Glutamatergic neuron (in vitro differentiated cells): Measurements from ENCODE around the gene GTPBP6. TPM values are rescaled to one million over a fixed set of nuclear protein-coding genes. Genes with fewer than 3 reads are reported as not detected.
"Not testable (repeated sequence)": the region's sequence is repeated elsewhere in the genome, so short reads cannot be mapped to it uniquely, and the experiment has no call there.

ENCODE experiments used
- DNase-seq: peaks from one replicate; pipeline ENCODE4 v3.0.0; 2022
- H3K27ac Mint-ChIP-seq: one replicate; pipeline ENCODE4 v1.8.0; 2020; ENCODE audit warnings: mild to moderate bottlenecking, mixed read lengths, inconsistent platforms; ENCODE audit not compliant: unreplicated experiment
- H3K27me3 Mint-ChIP-seq: one replicate; pipeline ENCODE4 v1.8.0; 2020; ENCODE audit warnings: mild to moderate bottlenecking, moderate library complexity, mixed read lengths, inconsistent platforms; ENCODE audit not compliant: unreplicated experiment
- H3K36me3 Mint-ChIP-seq: one replicate; pipeline ENCODE4 v1.8.0; 2020; ENCODE audit warnings: mild to moderate bottlenecking, mixed read lengths, inconsistent platforms; ENCODE audit not compliant: unreplicated experiment
- H3K4me1 Mint-ChIP-seq: one replicate; pipeline ENCODE4 v1.8.0; 2020; ENCODE audit warnings: mild to moderate bottlenecking, low read depth, mixed read lengths, inconsistent platforms; ENCODE audit not compliant: unreplicated experiment
- H3K4me3 Mint-ChIP-seq: one replicate; pipeline ENCODE4 v1.8.0; 2020; ENCODE audit warnings: mild to moderate bottlenecking, mixed read lengths, inconsistent platforms; ENCODE audit not compliant: unreplicated experiment
- H3K9me3 Mint-ChIP-seq: one replicate; pipeline ENCODE4 v1.8.0; 2020; ENCODE audit warnings: mild to moderate bottlenecking, moderate library complexity, mixed read lengths, inconsistent platforms; ENCODE audit not compliant: unreplicated experiment
- CTCF ChIP-seq: fragments of 200-600 bp; sonication (generic); IDR thresholded peaks from one replicate; pipeline ENCODE4 v1.5.0; 2021; ENCODE audit not compliant: partially characterized antibody, unreplicated experiment
- total RNA-seq: library from RNA; stranded (reverse); fragmentation: NEBNext Ultra II Directional; extraction: Animal tissue kit (Norgen Biotek cat#: 25700); gene quantifications from one replicate; pipeline ENCODE4 v1.2.1, GENCODE V29; 2021; ENCODE audit not compliant: unreplicated experiment

GTPBP6 gene
- total RNA-seq, 1 donor from 2014 or later: 52.3 TPM

GRCh38 chrX:270848-271367 lies 47.7 kb downstream of the GTPBP6 start:
- Mint-ChIP-seq H3K9me3 (peaks cover 2% of the 10 kb centered on the region), H3K4me3 (no peak overlapping the region), H3K36me3 (no peaks in the 10 kb centered on the region), H3K4me1 (no peaks in the 10 kb centered on the region), H3K27me3 (no peaks in the 10 kb centered on the region), H3K27ac (no peak overlapping the region)
- DNase-seq: no peak
- TF ChIP-seq CTCF: no peak

DNA sequence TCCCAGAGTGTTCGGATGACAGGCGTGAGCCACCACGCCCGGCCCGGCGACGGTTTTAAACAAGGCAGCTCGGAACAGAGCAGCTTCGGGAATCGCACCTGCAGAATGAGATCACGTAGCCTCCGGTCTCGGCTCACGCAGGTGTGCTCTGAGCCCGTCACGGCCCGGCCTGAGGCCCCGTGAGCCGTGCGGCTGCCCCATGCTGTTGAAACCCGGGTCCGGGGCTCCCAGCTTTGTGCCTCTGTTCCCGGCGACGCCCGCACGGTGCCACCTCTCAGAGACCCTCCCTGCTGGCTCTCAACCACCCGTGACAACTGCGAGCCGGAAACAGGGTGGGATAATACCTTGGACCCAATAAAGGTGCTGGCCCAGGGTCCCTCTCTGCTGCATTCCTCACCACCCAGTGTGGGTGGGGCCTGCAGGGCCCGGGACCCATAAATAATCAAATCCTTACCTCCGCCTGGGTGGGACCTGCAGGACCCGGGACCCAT lies 50.8 kb downstream of the GTPBP6 start:
- peak; percentile 3 for DNase-seq

DNA sequence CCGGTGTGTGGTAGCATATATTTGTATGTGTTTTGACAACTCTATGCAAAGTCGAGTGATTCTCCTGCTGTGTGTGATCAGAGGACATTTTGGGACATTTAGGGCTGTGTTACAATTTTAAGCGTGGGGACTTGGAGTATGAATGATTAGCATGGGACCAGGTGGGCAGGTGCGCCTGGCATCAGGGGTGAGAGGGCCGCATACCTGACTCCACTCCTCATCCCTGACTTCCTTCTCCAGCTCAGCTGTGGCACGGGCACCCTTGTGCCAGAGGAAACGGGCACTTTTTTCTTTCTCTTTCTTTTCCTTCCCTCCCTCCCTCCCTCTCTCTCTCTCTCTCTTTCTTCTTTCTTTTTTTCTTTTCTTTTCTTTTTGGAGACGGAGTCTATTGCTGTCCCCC lies 53.1 kb downstream of the GTPBP6 start:
- Mint-ChIP-seq H3K4me3 (no peak overlapping the region), H3K36me3 (no peaks in the 10 kb centered on the region), H3K27me3 (peaks cover 9% of the 10 kb centered on the region), H3K4me1 (peaks cover 5% of the 10 kb centered on the region), H3K9me3 (peaks cover 8% of the 10 kb centered on the region), H3K27ac (no peak overlapping the region)
- DNase-seq: no peak
- no peak for TF ChIP-seq CTCF

More for the DNA sequence above, 50.8 kb downstream of the GTPBP6 start:
- Mint-ChIP-seq H3K4me1 (no peaks in the 10 kb centered on the region), H3K27me3 (peaks cover 1% of the 10 kb centered on the region), H3K9me3 (peaks cover 2% of the 10 kb centered on the region), H3K4me3 (no peak overlapping the region), H3K36me3 (no peaks in the 10 kb centered on the region), H3K27ac (no peak overlapping the region)
- TF ChIP-seq CTCF: no peak

- Mint-ChIP-seq H3K27me3 (peaks cover 9% of the 10 kb centered on the region), H3K36me3 (no peaks in the 10 kb centered on the region), H3K27ac (no peak overlapping the region), H3K4me1 (peaks cover 5% of the 10 kb centered on the region), H3K4me3 (no peak overlapping the region), H3K9me3 (peaks cover 8% of the 10 kb centered on the region)
- DNase-seq: no peak
- TF ChIP-seq CTCF: no peak
These were observed 53.8 kb downstream of the GTPBP6 start for GRCh38 chrX:264634-265455.

DNA sequence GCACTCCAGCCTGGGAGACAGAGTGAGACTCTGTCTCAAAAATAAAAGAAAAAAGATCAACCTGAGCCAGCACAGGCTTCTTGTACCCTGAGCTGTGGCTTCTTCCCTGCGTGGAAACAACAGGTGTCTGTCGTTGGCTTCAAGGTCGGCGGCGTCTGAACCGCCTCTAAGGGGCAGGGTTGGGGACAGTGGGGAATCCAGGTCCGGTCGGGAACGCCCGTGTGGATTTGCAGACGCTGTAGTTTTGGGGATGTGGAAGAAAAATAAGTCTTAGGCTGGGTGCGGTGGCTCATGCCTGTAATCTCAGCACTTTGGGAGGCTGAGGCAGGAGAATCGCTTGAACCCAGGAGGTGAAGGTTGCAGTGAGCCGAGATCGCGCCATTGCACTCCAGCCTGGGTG lies 54.6 kb downstream of the GTPBP6 start:
- not testable (repeated sequence) for DNase-seq, H3K27me3 Mint-ChIP-seq, H3K4me3 Mint-ChIP-seq, H3K27ac Mint-ChIP-seq, H3K36me3 Mint-ChIP-seq, H3K9me3 Mint-ChIP-seq, H3K4me1 Mint-ChIP-seq
